Measurements from ENCODE around the gene GPR141.

DNA sequence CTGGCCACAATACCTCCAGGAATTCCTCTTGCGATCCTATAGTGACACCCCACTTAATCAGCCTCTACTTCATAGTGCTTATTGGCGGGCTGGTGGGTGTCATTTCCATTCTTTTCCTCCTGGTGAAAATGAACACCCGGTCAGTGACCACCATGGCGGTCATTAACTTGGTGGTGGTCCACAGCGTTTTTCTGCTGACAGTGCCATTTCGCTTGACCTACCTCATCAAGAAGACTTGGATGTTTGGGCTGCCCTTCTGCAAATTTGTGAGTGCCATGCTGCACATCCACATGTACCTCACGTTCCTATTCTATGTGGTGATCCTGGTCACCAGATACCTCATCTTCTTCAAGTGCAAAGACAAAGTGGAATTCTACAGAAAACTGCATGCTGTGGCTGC is 56.8 kb downstream of the GPR141 start:
- TF ChIP-seq POLR2AphosphoS5 (IDR thresholded peaks at IDR 0.05; ENCODE audit: low read depth, low read length), result no peak
- no peak for TF ChIP-seq POLR2A (IDR thresholded peaks at IDR 0.05; ENCODE audit: low read depth, low read length)
- no peak for TF ChIP-seq TAF1 (IDR thresholded peaks at IDR 0.05; ENCODE audit: low read depth, low read length)
- TF ChIP-seq SPI1 (IDR thresholded peaks at IDR 0.05; ENCODE audit: low read depth, low read length), result no peak
